Stomach (tissue), 4 donors: ENCODE results near the gene NCAM1.

Experiments used
- CTCF ChIP-seq, 7 experiments: fragments of 450-650 bp in 4 of 7; fragments of 200-600 bp in 3 of 7; sonication (generic) in 3 of 7; IDR thresholded peaks; one replicate each; pipeline ENCODE4 v1.5.1; 2016 to 2019; ENCODE audit warnings: antibody characterized with exemption in 7 of 7, control low read depth in 2 of 7, mild to moderate bottlenecking in 1 of 7
- EP300 ChIP-seq: sonication (generic); formaldehyde crosslinking; IDR thresholded peaks from one replicate; pipeline ENCODE4 v1.6.1; 2017; ENCODE audit warnings: antibody characterized with exemption
- POLR2AphosphoS5 ChIP-seq, 3 donors: sonication (generic); formaldehyde crosslinking; IDR thresholded peaks; one replicate each; pipeline ENCODE4 v1.6.1; 2016; ENCODE audit warnings: antibody characterized with exemption in 3 of 3

GRCh38 chr11:112972399-112973145 is 11.4 kb downstream of the NCAM1 start:
- TF ChIP-seq POLR2AphosphoS5 (IDR thresholded peaks at IDR 0.05): no peak
- TF ChIP-seq CTCF (IDR thresholded peaks at IDR 0.05): no peak
- TF ChIP-seq EP300: no peak
